GM21723 (cell line): Measurements from ENCODE around the gene CEP295NL.
"Not testable (repeated sequence)": the region's sequence is repeated elsewhere in the genome, so short reads cannot be mapped to it uniquely, and the experiment has no call there.

Experiments
- ATAC-seq: cut with Tn5 transposase; IDR thresholded peaks from one replicate; pipeline ENCODE4 v1.9.1; 2021; ENCODE audit warnings: mild to moderate bottlenecking, moderate library complexity; ENCODE audit not compliant: unreplicated experiment

The CEP295NL gene

GRCh38 chr17:78903101-78903779, at the start of gene CEP295NL:
Gene CEP295NL (minus strand): TSS chr17:78903201. CDS start chr17:78901828, 1,373 bp downstream.
- no peak for ATAC-seq

GRCh38 chr17:78952706-78953105, 49.7 kb upstream of the CEP295NL start:
- no peak for ATAC-seq

GRCh38 chr17:78951967-78952551, 49.1 kb upstream of the CEP295NL start:
- ATAC-seq = no peak

- no peak for ATAC-seq
Measured at GRCh38 chr17:78950870-78951269, 47.9 kb upstream of the CEP295NL start.

GRCh38 chr17:78947235-78948149, 44.5 kb upstream of the CEP295NL start:
- ATAC-seq = no peak

GRCh38 chr17:78946631-78947030, 43.6 kb upstream of the CEP295NL start:
- no peak for ATAC-seq

- ATAC-seq = no peak
Measured at GRCh38 chr17:78946131-78946530, 43.1 kb upstream of the CEP295NL start.

- ATAC-seq = not testable (repeated sequence)
Measured at GRCh38 chr17:78945455-78945854, 42.5 kb upstream of the CEP295NL start.

GRCh38 chr17:78944956-78945355, 42.0 kb upstream of the CEP295NL start:
- ATAC-seq = no peak

GRCh38 chr17:78944026-78944425, 41.0 kb upstream of the CEP295NL start:
- ATAC-seq = no peak

GRCh38 chr17:78940708-78941107, 37.7 kb upstream of the CEP295NL start:
- no peak for ATAC-seq

GRCh38 chr17:78940258-78940657, 37.3 kb upstream of the CEP295NL start:
- no peak for ATAC-seq

GRCh38 chr17:78939615-78940014, 36.6 kb upstream of the CEP295NL start:
- ATAC-seq = no peak

GRCh38 chr17:78937561-78937960, 34.6 kb upstream of the CEP295NL start:
- ATAC-seq = no peak

- no peak for ATAC-seq
Measured at GRCh38 chr17:78935419-78936323, 32.7 kb upstream of the CEP295NL start.

GRCh38 chr17:78934681-78935418, 31.8 kb upstream of the CEP295NL start:
- no peak for ATAC-seq

GRCh38 chr17:78933959-78934568, 31.1 kb upstream of the CEP295NL start:
- ATAC-seq = no peak

- no peak for ATAC-seq
Measured at GRCh38 chr17:78933025-78933958, 30.3 kb upstream of the CEP295NL start.
